GM12873 (cell line): ENCODE results near the gene PPM1H.

Experiments used
- CTCF ChIP-seq: IDR thresholded peaks from 2 replicates; pipeline ENCODE4 v1.5.1; 2012; ENCODE audit warnings: low read depth, mild to moderate bottlenecking, moderate library complexity, low read length, control low read depth; ENCODE audit not compliant: insufficient read depth; ENCODE audit errors: missing control alignments

PPM1H gene

GRCh38 chr12:62730649-62731048 is 204.3 kb downstream of the PPM1H start:
- no peak for TF ChIP-seq CTCF

- TF ChIP-seq CTCF = no peak
These were observed 206.2 kb downstream of the PPM1H start for GRCh38 chr12:62728741-62729140.

- no peak for TF ChIP-seq CTCF
These were observed 208.4 kb downstream of the PPM1H start for GRCh38 chr12:62726471-62726980.

GRCh38 chr12:62725781-62726180 is 209.2 kb downstream of the PPM1H start:
- no peak for TF ChIP-seq CTCF

GRCh38 chr12:62724947-62725451 is 210.0 kb downstream of the PPM1H start:
- TF ChIP-seq CTCF = no peak

- no peak for TF ChIP-seq CTCF
These were observed 210.7 kb downstream of the PPM1H start for GRCh38 chr12:62724285-62724684.

GRCh38 chr12:62722971-62723680 is 211.8 kb downstream of the PPM1H start:
- TF ChIP-seq CTCF = no peak
